HEK293 (cell line): Measurements from ENCODE around the gene LMO1.

ENCODE experiments used
- CTCF ChIP-seq: fragments of 450-650 bp; formaldehyde crosslinking; IDR thresholded peaks from 2 replicates; pipeline ENCODE4 v1.5.1; 2016; ENCODE audit warnings: missing biosample characterization, missing genetic modification characterization
- YY2 ChIP-seq: fragments of 450-650 bp; formaldehyde crosslinking; IDR thresholded peaks from 2 replicates; pipeline ENCODE4 v1.5.1; 2016; ENCODE audit warnings: missing biosample characterization, missing genetic modification characterization
- ZNF133 ChIP-seq: fragments of 450-650 bp; formaldehyde crosslinking; IDR thresholded peaks from 2 replicates; pipeline ENCODE4 v1.5.1; 2016; ENCODE audit warnings: missing biosample characterization, missing genetic modification characterization
- ZNF175 ChIP-seq: fragments of 450-650 bp; formaldehyde crosslinking; IDR thresholded peaks from 2 replicates; pipeline ENCODE4 v1.5.1; 2016; ENCODE audit warnings: missing biosample characterization, missing genetic modification characterization
- ZNF311 ChIP-seq: fragments of 450-650 bp; formaldehyde crosslinking; IDR thresholded peaks from 2 replicates; pipeline ENCODE4 v1.5.1; 2017; ENCODE audit warnings: missing biosample characterization, missing genetic modification characterization, borderline replicate concordance
- ZNF354C ChIP-seq: fragments of 450-650 bp; formaldehyde crosslinking; IDR thresholded peaks from 2 replicates; pipeline ENCODE4 v1.5.1; 2016; ENCODE audit warnings: missing biosample characterization, missing genetic modification characterization, low read depth, borderline replicate concordance

GRCh38 chr11:8242499-8243280 lies 21.0 kb downstream of the LMO1 start:
- no peak for TF ChIP-seq ZNF175 (tag by site-specific recombination)
- no peak for TF ChIP-seq ZNF354C
- TF ChIP-seq ZNF133 (tag by site-specific recombination), result no peak
- no peak for TF ChIP-seq CTCF (tag by site-specific recombination)
- TF ChIP-seq ZNF311 (tag by site-specific recombination), result no peak
- no peak for TF ChIP-seq YY2 (tag by site-specific recombination)
